ENCODE measurements around the gene C2orf80. TPM values are rescaled to one million over a fixed set of nuclear protein-coding genes. Genes with fewer than 3 reads are reported as not detected.

Gene C2orf80
- total RNA-seq, 2 experiments from 2014 or later, result not detected

- Mint-ChIP-seq H3K27me3 (ENCODE audit: low read depth) (no peaks in the 10 kb centered on the region), H3K27ac (no peak overlapping the region), H3K9me3 (no peaks in the 10 kb centered on the region), H3K4me1 (ENCODE audit: low read depth) (no peaks in the 10 kb centered on the region), H3K36me3 (ENCODE audit: low read depth) (no peaks in the 10 kb centered on the region), H3K4me3 (no peak overlapping the region)
- CTCF ChIA-PET, result no interaction called here
- DNase-seq, result no peak
- intact Hi-C loops (cut with micrococcal nuclease), result no loop called here
These were observed 5.7 kb upstream of the C2orf80 start for GRCh38 chr2:208195531-208195930.

- no peak for DNase-seq
- Mint-ChIP-seq H3K9me3 (no peaks in the 10 kb centered on the region), H3K36me3 (ENCODE audit: low read depth) (no peaks in the 10 kb centered on the region), H3K27ac (no peak overlapping the region), H3K27me3 (ENCODE audit: low read depth) (no peaks in the 10 kb centered on the region), H3K4me3 (no peak overlapping the region), H3K4me1 (ENCODE audit: low read depth) (no peaks in the 10 kb centered on the region)
- CTCF ChIA-PET, result no interaction called here
- intact Hi-C loops (cut with micrococcal nuclease), result no loop called here
These were observed 2.9 kb upstream of the C2orf80 start for GRCh38 chr2:208192611-208193236.

GRCh38 chr2:208189069-208189809, 591 bp downstream of the C2orf80 start:
- CTCF ChIA-PET, result interaction anchor here (0.9 to 1.0 kb wide), 2 partner anchors 13 to 15 kb away, joined by 3 to 4 read pairs; no protein-coding TSS in a partner anchor
- H3K9me3 Mint-ChIP-seq, result no peaks in the 10 kb centered on the region
- no peak overlapping the region for H3K27ac Mint-ChIP-seq
- DNase-seq, result no peak
- intact Hi-C loops (cut with micrococcal nuclease), result no loop called here
- peaks cover 2% of the 10 kb centered on the region for H3K4me1 Mint-ChIP-seq (ENCODE audit: low read depth)
- H3K36me3 Mint-ChIP-seq (ENCODE audit: low read depth), result no peaks in the 10 kb centered on the region
- no peaks in the 10 kb centered on the region for H3K27me3 Mint-ChIP-seq (ENCODE audit: low read depth)
- no peak overlapping the region for H3K4me3 Mint-ChIP-seq

- no peak for DNase-seq
- peaks cover 2% of the 10 kb centered on the region for H3K4me1 Mint-ChIP-seq (ENCODE audit: low read depth)
These were observed 2.9 kb downstream of the C2orf80 start for GRCh38 chr2:208186893-208187292.

GRCh38 chr2:208186465-208186864, 3.4 kb downstream of the C2orf80 start:
- H3K27ac Mint-ChIP-seq, result no peak overlapping the region
- CTCF ChIA-PET, result no interaction called here

More at GRCh38 chr2:208186893-208187292, 2.9 kb downstream of the C2orf80 start:
- peaks cover 10% of the 10 kb centered on the region for H3K27me3 Mint-ChIP-seq (ENCODE audit: low read depth)
- H3K36me3 Mint-ChIP-seq (ENCODE audit: low read depth), result no peaks in the 10 kb centered on the region
- intact Hi-C loops (cut with micrococcal nuclease), result no loop called here
- no peak overlapping the region for H3K27ac Mint-ChIP-seq
- no peaks in the 10 kb centered on the region for H3K9me3 Mint-ChIP-seq
- CTCF ChIA-PET, result no interaction called here
- H3K4me3 Mint-ChIP-seq, result no peak overlapping the region

GRCh38 chr2:208183972-208184705, 5.7 kb downstream of the C2orf80 start:
- Mint-ChIP-seq H3K9me3 (no peaks in the 10 kb centered on the region), H3K27me3 (ENCODE audit: low read depth) (peaks cover 10% of the 10 kb centered on the region), H3K4me3 (no peak overlapping the region), H3K36me3 (ENCODE audit: low read depth) (no peaks in the 10 kb centered on the region), H3K27ac (no peak overlapping the region), H3K4me1 (ENCODE audit: low read depth) (peaks cover 2% of the 10 kb centered on the region)
- CTCF ChIA-PET, result interaction anchor here (1.0 to 1.1 kb wide), 2 partner anchors 8 to 9 kb away, joined by 4 to 5 read pairs; no protein-coding TSS in a partner anchor
- intact Hi-C loops (cut with micrococcal nuclease), result no loop called here
- no peak for DNase-seq

More at GRCh38 chr2:208186465-208186864, 3.4 kb downstream of the C2orf80 start:
- Mint-ChIP-seq H3K27me3 (ENCODE audit: low read depth) (peaks cover 10% of the 10 kb centered on the region), H3K4me1 (ENCODE audit: low read depth) (peaks cover 2% of the 10 kb centered on the region), H3K9me3 (no peaks in the 10 kb centered on the region), H3K36me3 (ENCODE audit: low read depth) (no peaks in the 10 kb centered on the region), H3K4me3 (no peak overlapping the region)
- DNase-seq, result no peak
- intact Hi-C loops (cut with micrococcal nuclease), result no loop called here

- intact Hi-C loops (cut with micrococcal nuclease), result no loop called here
- DNase-seq, result no peak
- Mint-ChIP-seq H3K4me1 (ENCODE audit: low read depth) (peaks cover 2% of the 10 kb centered on the region), H3K36me3 (ENCODE audit: low read depth) (no peaks in the 10 kb centered on the region), H3K27me3 (ENCODE audit: low read depth) (peaks cover 10% of the 10 kb centered on the region), H3K27ac (no peak overlapping the region), H3K9me3 (no peaks in the 10 kb centered on the region), H3K4me3 (no peak overlapping the region)
- CTCF ChIA-PET, result interaction anchor here (1.1 kb wide), 1 partner anchor 9 kb away, joined by 5 read pairs; no protein-coding TSS in a partner anchor
These were observed 6.3 kb downstream of the C2orf80 start for GRCh38 chr2:208183526-208183925.

GRCh38 chr2:208182835-208183234, 7.0 kb downstream of the C2orf80 start:
- CTCF ChIA-PET, result interaction anchor here (1.1 kb wide), 1 partner anchor 8 kb away, joined by 5 read pairs; no protein-coding TSS in a partner anchor
- H3K4me3 Mint-ChIP-seq, result no peak overlapping the region
- peaks cover 10% of the 10 kb centered on the region for H3K27me3 Mint-ChIP-seq (ENCODE audit: low read depth)

GRCh38 chr2:208179028-208179609, 10.7 kb downstream of the C2orf80 start:
- Mint-ChIP-seq H3K27me3 (ENCODE audit: low read depth) (peaks cover 13% of the 10 kb centered on the region), H3K4me1 (ENCODE audit: low read depth) (peaks cover 2% of the 10 kb centered on the region), H3K4me3 (no peak overlapping the region), H3K27ac (no peak overlapping the region), H3K36me3 (ENCODE audit: low read depth) (no peaks in the 10 kb centered on the region), H3K9me3 (no peaks in the 10 kb centered on the region)
- intact Hi-C loops (cut with micrococcal nuclease), result no loop called here
- no peak for DNase-seq
- CTCF ChIA-PET, result interaction anchor here (0.6 kb wide), 1 partner anchor 1543 kb away, joined by 3 read pairs; no protein-coding TSS in a partner anchor

More at GRCh38 chr2:208182835-208183234, 7.0 kb downstream of the C2orf80 start:
- Mint-ChIP-seq H3K9me3 (no peaks in the 10 kb centered on the region), H3K4me1 (ENCODE audit: low read depth) (peaks cover 2% of the 10 kb centered on the region), H3K36me3 (ENCODE audit: low read depth) (no peaks in the 10 kb centered on the region), H3K27ac (no peak overlapping the region)
- no peak for DNase-seq
- intact Hi-C loops (cut with micrococcal nuclease), result no loop called here

- CTCF ChIA-PET, result interaction anchor here (0.6 to 2.9 kb wide), 37 partner anchors 8 to 1846 kb away, joined by 3 to 15 read pairs (median 4); partner anchors contain the start of gene IDH1
- Mint-ChIP-seq H3K4me3 (no peak overlapping the region), H3K9me3 (no peaks in the 10 kb centered on the region), H3K27ac (no peak overlapping the region), H3K4me1 (ENCODE audit: low read depth) (peaks cover 2% of the 10 kb centered on the region), H3K27me3 (ENCODE audit: low read depth) (peaks cover 11% of the 10 kb centered on the region), H3K36me3 (ENCODE audit: low read depth) (no peaks in the 10 kb centered on the region)
- no peak for DNase-seq
- intact Hi-C loops (cut with micrococcal nuclease), result loop anchor here (1.0 to 2.0 kb wide), 6 partner anchors 73 to 1156 kb away; partner anchors contain the start of gene PIKFYVE
These were observed 14.0 kb downstream of the C2orf80 start for GRCh38 chr2:208175840-208176153.

- Mint-ChIP-seq H3K36me3 (ENCODE audit: low read depth) (no peaks in the 10 kb centered on the region), H3K27me3 (ENCODE audit: low read depth) (peaks cover 11% of the 10 kb centered on the region), H3K4me3 (no peak overlapping the region), H3K27ac (no peak overlapping the region), H3K4me1 (ENCODE audit: low read depth) (peaks cover 2% of the 10 kb centered on the region), H3K9me3 (no peaks in the 10 kb centered on the region)
- CTCF ChIA-PET, result interaction anchor here (0.6 to 2.9 kb wide), 41 partner anchors 8 to 1438 kb away, joined by 3 to 15 read pairs (median 4); partner anchors contain the start of gene IDH1
- DNase-seq, result peak; percentile 80
- intact Hi-C loops (cut with micrococcal nuclease), result loop anchor here (1.0 to 2.0 kb wide), 6 partner anchors 72 to 1156 kb away; partner anchors contain the start of gene PIKFYVE
These were observed 14.6 kb downstream of the C2orf80 start for GRCh38 chr2:208175069-208175839.

Measured in activated naive CD4-positive, alpha-beta T cell treated with anti-CD3 and anti-CD28 coated beads for 36 hours (primary cell).